Measurements from ENCODE around the gene ECHS1. TPM values are rescaled to one million over a fixed set of nuclear protein-coding genes. Genes with fewer than 3 reads are reported as not detected.

ECHS1 gene
- total and polyA plus RNA-seq, 5 donors, result 91.0 to 177 (median 115) TPM

DNA sequence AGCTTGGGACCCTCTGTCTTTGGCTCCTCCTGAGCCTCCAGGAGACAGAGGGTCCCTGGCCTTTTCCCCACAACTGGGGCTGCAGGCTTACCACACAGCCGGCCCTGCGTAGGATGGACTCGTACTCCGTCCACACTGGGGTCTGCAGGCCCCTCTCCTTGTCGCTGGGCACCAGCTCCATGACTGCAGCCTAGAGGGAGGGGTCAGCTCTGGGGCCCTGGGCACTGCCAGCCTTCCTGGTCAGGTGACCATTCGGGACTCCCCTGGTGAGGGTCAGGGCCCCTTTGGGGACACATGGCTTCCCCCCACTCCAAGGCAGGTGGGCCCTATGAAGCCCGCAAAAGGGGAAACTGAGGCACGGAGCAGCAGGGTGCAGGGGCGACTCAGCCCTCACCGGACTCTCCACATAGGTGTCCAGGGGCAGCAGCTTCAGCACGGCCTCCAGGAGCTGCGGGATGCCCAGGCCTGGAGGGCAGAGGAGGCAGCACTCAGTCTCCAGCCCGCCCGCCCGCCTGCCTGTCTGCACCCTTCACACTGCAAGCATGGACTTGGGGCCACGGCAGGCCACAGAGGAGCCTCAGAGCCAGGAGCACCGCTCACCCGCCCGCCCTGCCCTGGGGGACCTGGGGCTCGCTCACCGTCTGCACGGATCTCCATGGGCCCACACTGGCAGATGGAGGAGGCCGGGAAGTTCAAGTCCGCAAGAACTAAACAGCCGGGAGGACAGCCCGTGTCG is 16.4 kb downstream of the ECHS1 start:
- peak in 1 of 3 donors; percentile 59 for DNase-seq

GRCh38 chr10:133355991-133356390 is 17.2 kb downstream of the ECHS1 start:
- Histone ChIP-seq H3K4me1 (ENCODE audit: control insufficient read depth, insufficient read depth, low read length) (no peaks in the 10 kb centered on the region), H3K27ac (ENCODE audit: low read length) (no peak overlapping the region), H3K9me3 (ENCODE audit: control insufficient read depth, low read length) (no peaks in the 10 kb centered on the region), H3K27me3 (ENCODE audit: control insufficient read depth, insufficient read depth) (no peaks in the 10 kb centered on the region), H3K4me3 (ENCODE audit: low read length) (no peak overlapping the region)
- 93% methylated on average over 3 of the region's 3 CpGs for WGBS
- intact Hi-C loops (cut with DNase I), result no loop called here
- ATAC-seq, result no peak
- peak in 2 of 3 donors; percentile 40 for DNase-seq

More for the DNA sequence above, 16.4 kb downstream of the ECHS1 start:
- Histone ChIP-seq H3K9me3 (ENCODE audit: control insufficient read depth, low read length) (no peaks in the 10 kb centered on the region), H3K4me1 (ENCODE audit: control insufficient read depth, insufficient read depth, low read length) (no peaks in the 10 kb centered on the region), H3K27me3 (ENCODE audit: control insufficient read depth, insufficient read depth) (no peaks in the 10 kb centered on the region), H3K4me3 (ENCODE audit: low read length) (peak overlapping the region; percentile 62), H3K27ac (ENCODE audit: low read length) (no peak overlapping the region)
- 51% methylated on average over 27 of the region's 27 CpGs for WGBS
- intact Hi-C loops (cut with DNase I), result no loop called here
- no peak for ATAC-seq

- DNase-seq (peak in 2 of 3 donors; percentile 40), ATAC-seq (no peak)
- H3K4me1 ChIP-seq (ENCODE audit: control insufficient read depth, insufficient read depth, low read length), result no peaks in the 10 kb centered on the region
- no peak overlapping the region for H3K27ac ChIP-seq (ENCODE audit: low read length)
- 95% methylated on average over 6 of the region's 6 CpGs for WGBS
- no peaks in the 10 kb centered on the region for H3K9me3 ChIP-seq (ENCODE audit: control insufficient read depth, low read length)
- no peak overlapping the region for H3K4me3 ChIP-seq (ENCODE audit: low read length)
- intact Hi-C loops (cut with DNase I), result no loop called here
- H3K27me3 ChIP-seq (ENCODE audit: control insufficient read depth, insufficient read depth), result no peaks in the 10 kb centered on the region
Observed at GRCh38 chr10:133355266-133355665, 17.9 kb downstream of the ECHS1 start.

- Histone ChIP-seq H3K4me1 (ENCODE audit: control insufficient read depth, insufficient read depth, low read length) (no peaks in the 10 kb centered on the region), H3K27ac (ENCODE audit: low read length) (no peak overlapping the region), H3K27me3 (ENCODE audit: control insufficient read depth, insufficient read depth) (no peaks in the 10 kb centered on the region), H3K9me3 (ENCODE audit: control insufficient read depth, low read length) (no peaks in the 10 kb centered on the region), H3K4me3 (ENCODE audit: low read length) (no peak overlapping the region)
- no peak for ATAC-seq
- 92% methylated on average over 14 of the region's 14 CpGs for WGBS
- intact Hi-C loops (cut with DNase I), result no loop called here
- peak in 2 of 3 donors; percentile 41 to 43 for DNase-seq
Observed at GRCh38 chr10:133354672-133355240, 18.4 kb downstream of the ECHS1 start.

- H3K4me3 ChIP-seq (ENCODE audit: low read length), result no peak overlapping the region
- no peaks in the 10 kb centered on the region for H3K9me3 ChIP-seq (ENCODE audit: control insufficient read depth, low read length)
- no peaks in the 10 kb centered on the region for H3K27me3 ChIP-seq (ENCODE audit: control insufficient read depth, insufficient read depth)
- H3K4me1 ChIP-seq (ENCODE audit: control insufficient read depth, insufficient read depth, low read length), result no peaks in the 10 kb centered on the region
- intact Hi-C loops (cut with DNase I), result no loop called here
- ATAC-seq (no peak), DNase-seq (peak in 1 of 3 donors; percentile 44)
- WGBS, result 83% methylated on average over 16 of the region's 16 CpGs
- no peak overlapping the region for H3K27ac ChIP-seq (ENCODE audit: low read length)
Observed at GRCh38 chr10:133353988-133354605, 19.1 kb downstream of the ECHS1 start.

- no peak overlapping the region for H3K27ac ChIP-seq (ENCODE audit: low read length)
- no peaks in the 10 kb centered on the region for H3K4me1 ChIP-seq (ENCODE audit: control insufficient read depth, insufficient read depth, low read length)
- H3K4me3 ChIP-seq (ENCODE audit: low read length), result no peak overlapping the region
- 74% methylated on average over 16 of the region's 16 CpGs for WGBS
- ATAC-seq, result no peak
- H3K9me3 ChIP-seq (ENCODE audit: control insufficient read depth, low read length), result no peaks in the 10 kb centered on the region
- intact Hi-C loops (cut with DNase I), result no loop called here
- peak in 2 of 3 donors; percentile 46 to 49 for DNase-seq
- no peaks in the 10 kb centered on the region for H3K27me3 ChIP-seq (ENCODE audit: control insufficient read depth, insufficient read depth)
Observed at GRCh38 chr10:133353202-133353959, 19.8 kb downstream of the ECHS1 start.

DNA sequence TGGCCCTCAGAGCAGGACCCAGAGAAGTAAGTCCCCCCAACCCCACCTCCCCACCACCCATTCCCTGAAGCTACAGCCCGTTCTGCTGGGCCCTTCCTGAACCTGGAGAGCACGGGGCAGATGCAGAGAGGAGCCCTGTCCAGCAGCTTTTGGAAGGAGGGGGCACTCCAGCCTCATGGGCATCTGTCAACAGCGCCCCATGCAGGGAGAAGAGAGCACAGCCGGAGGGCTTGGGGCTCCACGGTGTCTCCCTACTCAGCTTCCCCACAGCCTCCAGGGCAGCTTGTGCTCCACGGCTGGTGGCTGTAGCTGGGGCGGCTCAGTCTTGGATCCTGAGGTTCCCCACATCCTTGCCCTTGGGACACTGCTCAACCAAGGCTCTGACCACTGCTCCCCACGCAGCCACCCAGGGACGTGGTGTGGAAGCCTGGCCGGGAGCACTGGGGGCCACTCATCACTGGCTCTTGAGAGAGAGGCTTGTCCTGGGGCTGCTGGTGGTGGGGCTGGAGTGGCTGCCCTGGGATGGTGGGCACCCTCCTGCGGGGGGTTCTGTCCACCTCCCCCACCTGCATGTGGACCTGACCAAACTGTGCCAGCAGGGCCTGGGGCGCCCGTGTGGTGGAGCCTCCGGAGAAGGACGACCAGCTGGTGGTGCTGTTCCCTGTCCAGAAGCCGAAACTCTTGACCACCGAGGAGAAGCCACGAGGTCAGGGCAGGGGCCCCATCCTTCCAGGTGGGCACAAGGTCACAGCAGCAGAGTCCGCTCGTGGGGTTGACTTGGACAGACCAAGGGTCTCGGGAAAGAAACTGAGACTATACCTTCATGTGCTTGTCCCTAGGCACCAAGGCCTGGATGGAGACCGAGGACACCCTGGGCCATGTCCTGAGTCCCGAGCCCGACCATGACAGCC is 21.5 kb downstream of the ECHS1 start:
- Histone ChIP-seq H3K9me3 (ENCODE audit: control insufficient read depth, low read length) (no peaks in the 10 kb centered on the region), H3K4me1 (ENCODE audit: control insufficient read depth, insufficient read depth, low read length) (no peaks in the 10 kb centered on the region), H3K27ac (ENCODE audit: low read length) (no peak overlapping the region), H3K27me3 (ENCODE audit: control insufficient read depth, insufficient read depth) (no peaks in the 10 kb centered on the region), H3K4me3 (ENCODE audit: low read length) (no peak overlapping the region)
- intact Hi-C loops (cut with DNase I), result no loop called here
- WGBS, result 61% methylated on average over 24 of the region's 24 CpGs
- no peak for ATAC-seq
- DNase-seq, result peak in 2 of 3 donors; percentile 42 to 46

- Histone ChIP-seq H3K4me3 (ENCODE audit: low read length) (no peak overlapping the region), H3K9me3 (ENCODE audit: control insufficient read depth, low read length) (no peaks in the 10 kb centered on the region), H3K4me1 (ENCODE audit: control insufficient read depth, insufficient read depth, low read length) (no peaks in the 10 kb centered on the region), H3K27ac (ENCODE audit: low read length) (no peak overlapping the region), H3K27me3 (ENCODE audit: control insufficient read depth, insufficient read depth) (no peaks in the 10 kb centered on the region)
- WGBS, result 34% methylated on average over 13 of the region's 13 CpGs
- intact Hi-C loops (cut with DNase I), result no loop called here
- peak in 1 of 3 donors; percentile 56 for DNase-seq
- peak in 1 of 2 donors; percentile 2 for ATAC-seq
Observed at GRCh38 chr10:133350950-133351329, 22.2 kb downstream of the ECHS1 start.

GRCh38 chr10:133350283-133350949 is 22.7 kb downstream of the ECHS1 start:
- intact Hi-C loops (cut with DNase I), result no loop called here
- 75% methylated on average over 12 of the region's 12 CpGs for WGBS
- Histone ChIP-seq H3K4me3 (ENCODE audit: low read length) (no peak overlapping the region), H3K27me3 (ENCODE audit: control insufficient read depth, insufficient read depth) (no peaks in the 10 kb centered on the region), H3K9me3 (ENCODE audit: control insufficient read depth, low read length) (no peaks in the 10 kb centered on the region), H3K4me1 (ENCODE audit: control insufficient read depth, insufficient read depth, low read length) (no peaks in the 10 kb centered on the region), H3K27ac (ENCODE audit: low read length) (no peak overlapping the region)
- DNase-seq (peak in 1 of 3 donors; percentile 55), ATAC-seq (no peak)

GRCh38 chr10:133349577-133350011 is 23.6 kb downstream of the ECHS1 start:
- Histone ChIP-seq H3K9me3 (ENCODE audit: control insufficient read depth, low read length) (no peaks in the 10 kb centered on the region), H3K27ac (ENCODE audit: low read length) (no peak overlapping the region), H3K4me1 (ENCODE audit: control insufficient read depth, insufficient read depth, low read length) (no peaks in the 10 kb centered on the region), H3K27me3 (ENCODE audit: control insufficient read depth, insufficient read depth) (no peaks in the 10 kb centered on the region), H3K4me3 (ENCODE audit: low read length) (no peak overlapping the region)
- ATAC-seq (no peak), DNase-seq (no peak)
- 65% methylated on average over 9 of the region's 9 CpGs for WGBS
- intact Hi-C loops (cut with DNase I), result no loop called here

Measured in right cardiac atrium (tissue), 5 donors.